Endothelial cell of umbilical vein (primary cell): ENCODE results near the gene GADD45GIP1. TPM values are rescaled to one million over a fixed set of nuclear protein-coding genes. Genes with fewer than 3 reads are reported as not detected.

Experiments used
- BruUV-seq: library from RNA; stranded (reverse); fragments of 400-500 nt; replicated peaks from 2 replicates; lab custom pipeline; 2021; lab: Mats Ljungman, UMichigan
- CTCF ChIA-PET: fragments of 300-600, 350-600 bp; sonication (Branson Sonifier 250); formaldehyde crosslinking; loops from one replicate; lab custom pipeline; 2021; ENCODE audit warnings: antibody characterized with exemption, inconsistent platforms; lab: Charles Lee
- POLR2A ChIA-PET: fragments of 300-600, 350-600 bp; sonication (Branson Sonifier 250); formaldehyde crosslinking; loops from one replicate; lab custom pipeline; 2021; ENCODE audit warnings: antibody characterized with exemption, inconsistent platforms; lab: Charles Lee
- DNase-seq: peaks from one replicate; pipeline ENCODE4 v3.0.0-alpha.2; 2011; ENCODE audit warnings: low read depth, low spot score
- FAIRE-seq: peaks from 2 replicates; lab custom pipeline; 2011; peaks lifted over from hg19 to GRCh38; lab: Jason Lieb, UNC
- H2AFZ ChIP-seq: 2 replicates; pipeline ENCODE4 v1.6.0; 2012; ENCODE audit warnings: low read depth, low read length, control low read depth, inconsistent platforms
- H3K27ac ChIP-seq: 2 replicates; pipeline ENCODE4 v1.5.1; 2011; ENCODE audit warnings: low read depth, mild to moderate bottlenecking, control low read depth, low read length, moderate library complexity; ENCODE audit not compliant: insufficient read depth
- H3K27me3 ChIP-seq, 2 experiments: 2 replicates each; pipeline versions ENCODE4 v1.6.0 to v1.6.1; 2011; ENCODE audit warnings: low read length in 2 of 2, mixed read lengths in 1 of 2; ENCODE audit not compliant: control insufficient read depth in 2 of 2, insufficient read depth in 2 of 2
- H3K36me3 ChIP-seq, 2 experiments: 2 replicates in 1 of 2; 3 replicates in 1 of 2; pipeline ENCODE4 v1.5.1; 2011; ENCODE audit warnings: low read length in 2 of 2, mild to moderate bottlenecking in 1 of 2, moderate library complexity in 1 of 2; ENCODE audit not compliant: control insufficient read depth in 2 of 2, insufficient read depth in 2 of 2; ENCODE audit errors: extremely low read depth in 1 of 2
- H3K4me1 ChIP-seq: 3 replicates; pipeline ENCODE4 v1.5.1; 2011; ENCODE audit warnings: mild to moderate bottlenecking, low read length; ENCODE audit not compliant: control insufficient read depth, insufficient read depth; ENCODE audit errors: extremely low read depth
- H3K4me2 ChIP-seq: 2 replicates; pipeline ENCODE4 v1.6.1; 2011; ENCODE audit warnings: low read length, control low read depth, mixed read lengths; ENCODE audit not compliant: insufficient read depth
- H3K4me3 ChIP-seq, 3 experiments: fragments of 200-600 bp in 1 of 3; sonication (generic), shearing (Covaris generic) in 1 of 3; replicated peaks in 1 of 3; 2 replicates each; pipeline ENCODE4 v1.5.1; 2011 to 2016; ENCODE audit warnings: control low read depth in 3 of 3, low read length in 3 of 3, mild to moderate bottlenecking in 2 of 3, inconsistent platforms in 1 of 3, low read depth in 1 of 3, moderate library complexity in 1 of 3; ENCODE audit not compliant: insufficient read depth in 1 of 3
- H3K79me2 ChIP-seq: 2 replicates; pipeline ENCODE4 v1.6.0; 2012; ENCODE audit warnings: low read length, inconsistent platforms; ENCODE audit not compliant: control insufficient read depth, insufficient read depth
- H3K9ac ChIP-seq: replicated peaks from 2 replicates; pipeline ENCODE3; 2011; ENCODE audit warnings: low read length, control low read depth; ENCODE audit not compliant: insufficient read depth; ENCODE audit errors: extremely low read depth
- H3K9me1 ChIP-seq: replicated peaks from 3 replicates; pipeline ENCODE4 v1.6.0; 2011; ENCODE audit warnings: mild to moderate bottlenecking, low read length; ENCODE audit not compliant: control insufficient read depth, insufficient read depth; ENCODE audit errors: extremely low read depth
- H3K9me3 ChIP-seq: replicated peaks from 2 replicates; pipeline ENCODE4 v1.5.1; 2012; ENCODE audit warnings: low read length, inconsistent platforms; ENCODE audit not compliant: control insufficient read depth, insufficient read depth
- H4K20me1 ChIP-seq: replicated peaks from 2 replicates; pipeline ENCODE3; 2011; ENCODE audit warnings: mild to moderate bottlenecking, low read length; ENCODE audit not compliant: control insufficient read depth, insufficient read depth; ENCODE audit errors: extremely low read depth
- CTCF ChIP-seq, 2 donors: IDR thresholded peaks; 1 replicate in 1 of 2; 2 replicates in 1 of 2; pipeline ENCODE4 v1.5.1; 2011; ENCODE audit warnings: low read length in 2 of 2, mild to moderate bottlenecking in 2 of 2, moderate library complexity in 2 of 2, control low read depth in 1 of 2, inconsistent platforms in 1 of 2, low read depth in 1 of 2; ENCODE audit not compliant: insufficient read depth in 1 of 2; ENCODE audit errors: extremely low read depth in 1 of 2
- EZH2 ChIP-seq: IDR thresholded peaks from 2 replicates; pipeline ENCODE4 v1.6.1; 2012; ENCODE audit warnings: borderline replicate concordance, low read depth, mild to moderate bottlenecking, moderate library complexity, low read length, inconsistent platforms; ENCODE audit not compliant: severe bottlenecking
- FOS ChIP-seq: IDR thresholded peaks from 2 replicates; pipeline ENCODE4 v1.6.1; 2011; ENCODE audit warnings: mild to moderate bottlenecking, low read length, moderate library complexity, borderline replicate concordance; ENCODE audit not compliant: insufficient read depth
- GATA2 ChIP-seq: IDR thresholded peaks from 2 replicates; pipeline ENCODE4 v1.7.0; 2011; ENCODE audit warnings: low read depth, mild to moderate bottlenecking, moderate library complexity, mixed read lengths, low read length; ENCODE audit not compliant: insufficient read length, insufficient read depth
- JUN ChIP-seq: IDR thresholded peaks from 2 replicates; pipeline ENCODE4 v1.6.1; 2011; ENCODE audit warnings: borderline replicate concordance, low read depth; ENCODE audit not compliant: insufficient read length, insufficient read depth
- MAX ChIP-seq: IDR thresholded peaks from 2 replicates; pipeline ENCODE4 v1.6.1; 2011; ENCODE audit not compliant: insufficient read depth, insufficient read length
- MYC ChIP-seq: IDR thresholded peaks from one replicate; pipeline ENCODE4 v1.6.1; 2011; ENCODE audit warnings: mild to moderate bottlenecking, low read depth, low read length
- POLR2A ChIP-seq: IDR thresholded peaks from 2 replicates; pipeline ENCODE4 v1.6.1; 2012; ENCODE audit warnings: low read depth, mild to moderate bottlenecking, control low read depth, low read length
- POLR2AphosphoS5 ChIP-seq: IDR thresholded peaks from 2 replicates; pipeline ENCODE4 v1.6.1; 2012; ENCODE audit warnings: low read depth, mild to moderate bottlenecking, control low read depth, low read length, moderate library complexity; ENCODE audit not compliant: insufficient read depth
- dilution Hi-C: fragments of 300-500 bp; cut with MboI; formaldehyde crosslinking; loops from one replicate; pipeline ENCODE4 v1.15.0; 2019; ENCODE audit warnings: low sequenced_read_pairs; ENCODE audit not compliant: extremely low pct_ligation_motif_present
- intact Hi-C: fragments of 100-400 bp; cut with micrococcal nuclease; formaldehyde crosslinking; loops from one replicate; pipeline ENCODE4 v1.10.0; 2022
- polyA plus RNA-seq, 4 experiments: library from polyadenylated mRNA; depleted of rRNA in 3 of 4; stranded (reverse) in 3 of 4; unstranded in 1 of 4; fragments of >200 nt; gene quantifications; 2 replicates each; pipeline versions ENCODE4 v1.2.1 to v1.2.3, GENCODE V29; 2011 to 2012; ENCODE audit warnings: missing spikeins in 1 of 4
- total RNA-seq: library from RNA; stranded (reverse); gene quantifications from 2 replicates; pipeline ENCODE4 v1.2.3, GENCODE V29; 2021

GADD45GIP1 gene
- total and polyA plus RNA-seq, 2 donors (not counting 3 experiments of a cell fraction or from before 2014, with no cell fraction given), result 32.8 to 38.3 TPM

- FAIRE-seq (no peak), DNase-seq (no peak)
- peaks cover under 1% of the 10 kb centered on the region for H3K4me1 ChIP-seq
- ChIA-PET CTCF (interaction anchor here (1.0 kb wide), 1 partner anchor 124 kb away, joined by 3 read pairs; no protein-coding TSS in a partner anchor), POLR2A (no interaction called here)
- H3K4me2 ChIP-seq, result no peak overlapping the region
- no peaks in the 10 kb centered on the region for H3K36me3 ChIP-seq
- BruUV-seq, result no TSS peak
- H3K79me2 ChIP-seq, result no peaks in the 10 kb centered on the region
- dilution Hi-C loops, result no loop called here
- TF ChIP-seq MYC, result no peak
- no peak for TF ChIP-seq JUN
- TF ChIP-seq CTCF (IDR thresholded peaks at IDR 0.05; ENCODE audit: extremely low read depth in 1 of 2, insufficient read depth in 1 of 2, low read depth in 1 of 2, low read length in 2 of 2), result no peak
- TF ChIP-seq EZH2, result no peak
- TF ChIP-seq FOS, result no peak
- no peak for TF ChIP-seq POLR2A
- TF ChIP-seq POLR2AphosphoS5, result no peak
- no peak for TF ChIP-seq MAX
- no peak for TF ChIP-seq GATA2
- intact Hi-C loops, result no loop called here
- H3K27me3 ChIP-seq, result no peaks in the 10 kb centered on the region
- H3K9me1 ChIP-seq, result no peaks in the 10 kb centered on the region
- no peaks in the 10 kb centered on the region for H3K9me3 ChIP-seq
- H3K4me3 ChIP-seq, result no peak overlapping the region
- no peak overlapping the region for H3K27ac ChIP-seq
- H3K9ac ChIP-seq, result no peak overlapping the region
- H4K20me1 ChIP-seq, result no peaks in the 10 kb centered on the region
- no peak overlapping the region for H2AFZ ChIP-seq
These were observed 13.2 kb upstream of the GADD45GIP1 start for GRCh38 chr19:12970070-12970820.
